ENCODE data around the gene TUBB2B.
"Not testable (repeated sequence)": the region's sequence is repeated elsewhere in the genome, so short reads cannot be mapped to it uniquely, and the experiment has no call there.

TUBB2B gene

GRCh38 chr6:3201388-3201787, 26.1 kb downstream of the TUBB2B start:
- H3K9me3 ChIP-seq (ENCODE audit: control insufficient read depth in 2 of 2, low read length in 2 of 2), result no peaks in the 10 kb centered on the region
- H3K27me3 ChIP-seq (ENCODE audit: control insufficient read depth in 2 of 2, insufficient read depth in 2 of 2, low read length in 2 of 2), result no peaks in the 10 kb centered on the region
- H3K4me3 ChIP-seq (ENCODE audit: low read length in 2 of 2), result no peak overlapping the region
- no peak overlapping the region for H3K27ac ChIP-seq (ENCODE audit: low read depth in 2 of 2, low read length in 2 of 2)
- H3K4me1 ChIP-seq (ENCODE audit: control insufficient read depth in 2 of 2, insufficient read depth in 2 of 2, low read length in 2 of 2), result no peaks in the 10 kb centered on the region
- no peak overlapping the region for H3K9ac ChIP-seq (ENCODE audit: low read depth in 1 of 2, low read length in 2 of 2)
- no peaks in the 10 kb centered on the region for H3K36me3 ChIP-seq (ENCODE audit: control insufficient read depth in 2 of 2, insufficient read depth in 2 of 2, low read length in 2 of 2)

- no peaks in the 10 kb centered on the region for H3K9me3 ChIP-seq (ENCODE audit: control insufficient read depth in 2 of 2, low read length in 2 of 2)
- no peak overlapping the region for H3K9ac ChIP-seq (ENCODE audit: low read depth in 1 of 2, low read length in 2 of 2)
- no peaks in the 10 kb centered on the region for H3K4me1 ChIP-seq (ENCODE audit: control insufficient read depth in 2 of 2, insufficient read depth in 2 of 2, low read length in 2 of 2)
- no peaks in the 10 kb centered on the region for H3K27me3 ChIP-seq (ENCODE audit: control insufficient read depth in 2 of 2, insufficient read depth in 2 of 2, low read length in 2 of 2)
- H3K4me3 ChIP-seq (ENCODE audit: low read length in 2 of 2), result no peak overlapping the region
- no peak overlapping the region for H3K27ac ChIP-seq (ENCODE audit: low read depth in 2 of 2, low read length in 2 of 2)
- no peaks in the 10 kb centered on the region for H3K36me3 ChIP-seq (ENCODE audit: control insufficient read depth in 2 of 2, insufficient read depth in 2 of 2, low read length in 2 of 2)
Observed at GRCh38 chr6:3200682-3201081, 26.8 kb downstream of the TUBB2B start.

- no peaks in the 10 kb centered on the region for H3K36me3 ChIP-seq (ENCODE audit: control insufficient read depth in 2 of 2, insufficient read depth in 2 of 2, low read length in 2 of 2)
- no peaks in the 10 kb centered on the region for H3K9me3 ChIP-seq (ENCODE audit: control insufficient read depth in 2 of 2, low read length in 2 of 2)
- no peaks in the 10 kb centered on the region for H3K4me1 ChIP-seq (ENCODE audit: control insufficient read depth in 2 of 2, insufficient read depth in 2 of 2, low read length in 2 of 2)
- no peak overlapping the region for H3K27ac ChIP-seq (ENCODE audit: low read depth in 2 of 2, low read length in 2 of 2)
- no peak overlapping the region for H3K4me3 ChIP-seq (ENCODE audit: low read length in 2 of 2)
- H3K9ac ChIP-seq (ENCODE audit: low read depth in 1 of 2, low read length in 2 of 2), result no peak overlapping the region
- H3K27me3 ChIP-seq (ENCODE audit: control insufficient read depth in 2 of 2, insufficient read depth in 2 of 2, low read length in 2 of 2), result no peaks in the 10 kb centered on the region
Observed at GRCh38 chr6:3199382-3199781, 28.1 kb downstream of the TUBB2B start.

- H3K9ac ChIP-seq (ENCODE audit: low read depth in 1 of 2, low read length in 2 of 2); H3K27ac ChIP-seq (ENCODE audit: low read depth in 2 of 2, low read length in 2 of 2); H3K36me3 ChIP-seq (ENCODE audit: control insufficient read depth in 2 of 2, insufficient read depth in 2 of 2, low read length in 2 of 2); H3K9me3 ChIP-seq (ENCODE audit: control insufficient read depth in 2 of 2, low read length in 2 of 2); H3K27me3 ChIP-seq (ENCODE audit: control insufficient read depth in 2 of 2, insufficient read depth in 2 of 2, low read length in 2 of 2); H3K4me1 ChIP-seq (ENCODE audit: control insufficient read depth in 2 of 2, insufficient read depth in 2 of 2, low read length in 2 of 2); H3K4me3 ChIP-seq (ENCODE audit: low read length in 2 of 2): not testable (repeated sequence)
Observed at GRCh38 chr6:3197734-3198133, 29.7 kb downstream of the TUBB2B start.

GRCh38 chr6:3196770-3197169, 30.7 kb downstream of the TUBB2B start:
- H3K9me3 ChIP-seq (ENCODE audit: control insufficient read depth in 2 of 2, low read length in 2 of 2), result no peaks in the 10 kb centered on the region
- H3K36me3 ChIP-seq (ENCODE audit: control insufficient read depth in 2 of 2, insufficient read depth in 2 of 2, low read length in 2 of 2), result no peaks in the 10 kb centered on the region
- H3K4me3 ChIP-seq (ENCODE audit: low read length in 2 of 2), result no peak overlapping the region
- no peaks in the 10 kb centered on the region for H3K27me3 ChIP-seq (ENCODE audit: control insufficient read depth in 2 of 2, insufficient read depth in 2 of 2, low read length in 2 of 2)
- H3K4me1 ChIP-seq (ENCODE audit: control insufficient read depth in 2 of 2, insufficient read depth in 2 of 2, low read length in 2 of 2), result no peaks in the 10 kb centered on the region
- H3K27ac ChIP-seq (ENCODE audit: low read depth in 2 of 2, low read length in 2 of 2), result no peak overlapping the region
- no peak overlapping the region for H3K9ac ChIP-seq (ENCODE audit: low read depth in 1 of 2, low read length in 2 of 2)

- Histone ChIP-seq H3K9me3 (ENCODE audit: control insufficient read depth in 2 of 2, low read length in 2 of 2) (no peaks in the 10 kb centered on the region), H3K27me3 (ENCODE audit: control insufficient read depth in 2 of 2, insufficient read depth in 2 of 2, low read length in 2 of 2) (no peaks in the 10 kb centered on the region), H3K9ac (ENCODE audit: low read depth in 1 of 2, low read length in 2 of 2) (no peak overlapping the region), H3K4me1 (ENCODE audit: control insufficient read depth in 2 of 2, insufficient read depth in 2 of 2, low read length in 2 of 2) (no peaks in the 10 kb centered on the region), H3K27ac (ENCODE audit: low read depth in 2 of 2, low read length in 2 of 2) (no peak overlapping the region), H3K36me3 (ENCODE audit: control insufficient read depth in 2 of 2, insufficient read depth in 2 of 2, low read length in 2 of 2) (no peaks in the 10 kb centered on the region), H3K4me3 (ENCODE audit: low read length in 2 of 2) (no peak overlapping the region)
Observed at GRCh38 chr6:3195695-3196497, 31.6 kb downstream of the TUBB2B start.

- H3K36me3 ChIP-seq (ENCODE audit: control insufficient read depth in 2 of 2, insufficient read depth in 2 of 2, low read length in 2 of 2), result no peaks in the 10 kb centered on the region
- no peak overlapping the region for H3K9ac ChIP-seq (ENCODE audit: low read depth in 1 of 2, low read length in 2 of 2)
- no peaks in the 10 kb centered on the region for H3K27me3 ChIP-seq (ENCODE audit: control insufficient read depth in 2 of 2, insufficient read depth in 2 of 2, low read length in 2 of 2)
- no peak overlapping the region for H3K27ac ChIP-seq (ENCODE audit: low read depth in 2 of 2, low read length in 2 of 2)
- no peak overlapping the region for H3K4me3 ChIP-seq (ENCODE audit: low read length in 2 of 2)
- no peaks in the 10 kb centered on the region for H3K9me3 ChIP-seq (ENCODE audit: control insufficient read depth in 2 of 2, low read length in 2 of 2)
- H3K4me1 ChIP-seq (ENCODE audit: control insufficient read depth in 2 of 2, insufficient read depth in 2 of 2, low read length in 2 of 2), result no peaks in the 10 kb centered on the region
Observed at GRCh38 chr6:3195420-3195694, 32.1 kb downstream of the TUBB2B start.

- H3K9me3 ChIP-seq (ENCODE audit: control insufficient read depth in 2 of 2, low read length in 2 of 2), result no peaks in the 10 kb centered on the region
- no peak overlapping the region for H3K27ac ChIP-seq (ENCODE audit: low read depth in 2 of 2, low read length in 2 of 2)
- no peak overlapping the region for H3K4me3 ChIP-seq (ENCODE audit: low read length in 2 of 2)
- no peak overlapping the region for H3K9ac ChIP-seq (ENCODE audit: low read depth in 1 of 2, low read length in 2 of 2)
- H3K36me3 ChIP-seq (ENCODE audit: control insufficient read depth in 2 of 2, insufficient read depth in 2 of 2, low read length in 2 of 2), result no peaks in the 10 kb centered on the region
- H3K27me3 ChIP-seq (ENCODE audit: control insufficient read depth in 2 of 2, insufficient read depth in 2 of 2, low read length in 2 of 2), result no peaks in the 10 kb centered on the region
- H3K4me1 ChIP-seq (ENCODE audit: control insufficient read depth in 2 of 2, insufficient read depth in 2 of 2, low read length in 2 of 2), result no peaks in the 10 kb centered on the region
Observed at GRCh38 chr6:3194535-3195419, 32.7 kb downstream of the TUBB2B start.

GRCh38 chr6:3193102-3193849, 34.2 kb downstream of the TUBB2B start:
- H3K27me3 ChIP-seq (ENCODE audit: control insufficient read depth in 2 of 2, insufficient read depth in 2 of 2, low read length in 2 of 2), result no peaks in the 10 kb centered on the region
- no peaks in the 10 kb centered on the region for H3K4me1 ChIP-seq (ENCODE audit: control insufficient read depth in 2 of 2, insufficient read depth in 2 of 2, low read length in 2 of 2)
- no peak overlapping the region for H3K9ac ChIP-seq (ENCODE audit: low read depth in 1 of 2, low read length in 2 of 2)
- no peaks in the 10 kb centered on the region for H3K36me3 ChIP-seq (ENCODE audit: control insufficient read depth in 2 of 2, insufficient read depth in 2 of 2, low read length in 2 of 2)
- no peak overlapping the region for H3K4me3 ChIP-seq (ENCODE audit: low read length in 2 of 2)
- no peaks in the 10 kb centered on the region for H3K9me3 ChIP-seq (ENCODE audit: control insufficient read depth in 2 of 2, low read length in 2 of 2)
- H3K27ac ChIP-seq (ENCODE audit: low read depth in 2 of 2, low read length in 2 of 2), result no peak overlapping the region

GRCh38 chr6:3190779-3191178, 36.7 kb downstream of the TUBB2B start:
- no peaks in the 10 kb centered on the region for H3K36me3 ChIP-seq (ENCODE audit: control insufficient read depth in 2 of 2, insufficient read depth in 2 of 2, low read length in 2 of 2)
- no peaks in the 10 kb centered on the region for H3K4me1 ChIP-seq (ENCODE audit: control insufficient read depth in 2 of 2, insufficient read depth in 2 of 2, low read length in 2 of 2)
- H3K4me3 ChIP-seq (ENCODE audit: low read length in 2 of 2), result no peak overlapping the region
- H3K27ac ChIP-seq (ENCODE audit: low read depth in 2 of 2, low read length in 2 of 2), result no peak overlapping the region
- no peaks in the 10 kb centered on the region for H3K9me3 ChIP-seq (ENCODE audit: control insufficient read depth in 2 of 2, low read length in 2 of 2)
- H3K9ac ChIP-seq (ENCODE audit: low read depth in 1 of 2, low read length in 2 of 2), result no peak overlapping the region
- peaks cover 0 to 5% of the 10 kb centered on the region in 2 donors for H3K27me3 ChIP-seq (ENCODE audit: control insufficient read depth in 2 of 2, insufficient read depth in 2 of 2, low read length in 2 of 2)

Measured in mucosa of rectum (tissue), 2 donors.